WTC11 (cell line): Measurements from ENCODE around the gene NAA16. TPM values are rescaled to one million over a fixed set of nuclear protein-coding genes. Genes with fewer than 3 reads are reported as not detected.
"Not testable (repeated sequence)": the region's sequence is repeated elsewhere in the genome, so short reads cannot be mapped to it uniquely, and the experiment has no call there.

Experiments used
- ATAC-seq: fragments of 200-7000 bp; cut with Tn5 transposase; 2 replicates; pipeline ENCODE4 v1.10.0; 2021; ENCODE audit warnings: mild to moderate bottlenecking, moderate library complexity
- CTCF ChIA-PET: fragments of 300-600 bp; sonication (Branson Sonifier 250); formaldehyde crosslinking; loops from one replicate; lab custom pipeline; 2021; ENCODE audit warnings: antibody characterized with exemption; lab: Charles Lee
- POLR2A ChIA-PET: fragments of 350-600 bp; sonication (Branson Sonifier 250); formaldehyde crosslinking; loops from one replicate; lab custom pipeline; 2021; ENCODE audit warnings: antibody characterized with exemption; lab: Charles Lee
- DNase-seq: peaks from one replicate; pipeline ENCODE4 v3.0.0; 2021; ENCODE audit warnings: low spot score
- H3K27ac Mint-ChIP-seq: 2 replicates; pipeline ENCODE4 v1.8.0; 2021; ENCODE audit warnings: mixed read lengths
- H3K27me3 Mint-ChIP-seq: 2 replicates; pipeline ENCODE4 v1.8.0; 2021; ENCODE audit warnings: low read depth, mild to moderate bottlenecking, moderate library complexity, mixed read lengths
- H3K36me3 Mint-ChIP-seq: 2 replicates; pipeline ENCODE4 v1.8.0; 2021; ENCODE audit warnings: mixed read lengths
- H3K4me1 Mint-ChIP-seq: 2 replicates; pipeline ENCODE4 v1.8.0; 2022; ENCODE audit warnings: mixed read lengths
- H3K4me3 Mint-ChIP-seq: 2 replicates; pipeline ENCODE4 v1.8.0; 2021; ENCODE audit warnings: mild to moderate bottlenecking, moderate library complexity, mixed read lengths
- H3K9me3 Mint-ChIP-seq: 2 replicates; pipeline ENCODE4 v1.8.0; 2021; ENCODE audit warnings: mixed read lengths
- ARID4B ChIP-seq: sonication (generic); formaldehyde crosslinking; IDR thresholded peaks from 2 replicates; pipeline ENCODE4 v1.8.0; 2023; ENCODE audit warnings: missing genetic modification reagents, mild to moderate bottlenecking, borderline replicate concordance
- E2F1 ChIP-seq: sonication (generic); formaldehyde crosslinking; IDR thresholded peaks from 2 replicates; pipeline ENCODE4 v1.8.0; 2022; ENCODE audit warnings: mild to moderate bottlenecking, missing genetic modification reagents
- E2F4 ChIP-seq: sonication (generic); formaldehyde crosslinking; IDR thresholded peaks from 2 replicates; pipeline ENCODE4 v1.8.1; 2022; ENCODE audit warnings: low read depth, mild to moderate bottlenecking, moderate library complexity, missing genetic modification reagents, borderline replicate concordance
- GRHL2 ChIP-seq: fragments of 250-450 bp; sonication (Bioruptor Pico); IDR thresholded peaks from 2 replicates; pipeline ENCODE4 v1.8.0; 2022; ENCODE audit warnings: mild to moderate bottlenecking, moderate library complexity; ENCODE audit not compliant: insufficient replicate concordance, severe bottlenecking
- JAZF1 ChIP-seq: fragments of 250-450 bp; sonication (Bioruptor Pico); IDR thresholded peaks from 2 replicates; pipeline ENCODE4 v1.9.0; 2021; ENCODE audit warnings: moderate library complexity, mild to moderate bottlenecking, inconsistent platforms
- MLX ChIP-seq: sonication (generic); formaldehyde crosslinking; IDR thresholded peaks from 2 replicates; pipeline ENCODE4 v1.8.1; 2023; ENCODE audit warnings: mild to moderate bottlenecking, missing genetic modification reagents, moderate library complexity
- NR2C2 ChIP-seq: sonication (generic); formaldehyde crosslinking; IDR thresholded peaks from 2 replicates; pipeline ENCODE4 v1.8.0; 2022; ENCODE audit warnings: mild to moderate bottlenecking, missing genetic modification reagents
- PREB ChIP-seq: sonication (generic); formaldehyde crosslinking; IDR thresholded peaks from 2 replicates; pipeline ENCODE4 v1.8.1; 2022; ENCODE audit warnings: mild to moderate bottlenecking, missing genetic modification reagents, moderate library complexity, borderline replicate concordance
- SOX15 ChIP-seq: fragments of 250-450 bp; sonication (Bioruptor Pico); IDR thresholded peaks from 2 replicates; pipeline ENCODE4 v1.9.0; 2021; ENCODE audit warnings: mild to moderate bottlenecking
- SP1 ChIP-seq: sonication (generic); formaldehyde crosslinking; conservative IDR thresholded peaks from 2 replicates; pipeline ENCODE4 v1.8.1; 2022; ENCODE audit warnings: missing genetic modification reagents
- STAT6 ChIP-seq: sonication (generic); formaldehyde crosslinking; conservative IDR thresholded peaks from 2 replicates; pipeline ENCODE4 v1.8.1; 2023; ENCODE audit warnings: mild to moderate bottlenecking, low read depth, missing genetic modification reagents, moderate library complexity
- TEAD1 ChIP-seq: sonication (generic); formaldehyde crosslinking; IDR thresholded peaks from 2 replicates; pipeline ENCODE4 v1.8.0; 2022; ENCODE audit warnings: mild to moderate bottlenecking, missing genetic modification reagents
- TP53 ChIP-seq: sonication (generic); formaldehyde crosslinking; IDR thresholded peaks from 2 replicates; pipeline ENCODE4 v1.8.1; 2023; ENCODE audit warnings: mild to moderate bottlenecking, missing genetic modification reagents
- ZBTB21 ChIP-seq: sonication (generic); formaldehyde crosslinking; IDR thresholded peaks from 2 replicates; pipeline ENCODE4 v1.8.1; 2023; ENCODE audit warnings: mild to moderate bottlenecking, missing genetic modification reagents, borderline replicate concordance
- ZNF396 ChIP-seq: fragments of 250-450 bp; sonication (Bioruptor Pico); IDR thresholded peaks from 2 replicates; pipeline ENCODE4 v1.8.0; 2021; ENCODE audit warnings: mild to moderate bottlenecking, moderate library complexity, borderline replicate concordance
- ZNF423 ChIP-seq: fragments of 250-450 bp; sonication (Bioruptor Pico); IDR thresholded peaks from 2 replicates; pipeline ENCODE4 v2.1.2; 2022; ENCODE audit warnings: mild to moderate bottlenecking, moderate library complexity
- ZNF512 ChIP-seq: sonication (generic); formaldehyde crosslinking; IDR thresholded peaks from 2 replicates; pipeline ENCODE4 v1.8.1; 2022; ENCODE audit warnings: missing genetic modification reagents, borderline replicate concordance
- total RNA-seq: library from RNA; stranded (reverse); gene quantifications from 3 replicates; pipeline ENCODE4 v1.2.3, GENCODE V29; 2021

The NAA16 gene
- total RNA-seq, 1 experiment from 2014 or later, result 32.5 TPM

GRCh38 chr13:41354416-41354815, 43.3 kb downstream of the NAA16 start:
- peaks cover 28% of the 10 kb centered on the region for H3K36me3 Mint-ChIP-seq
- H3K4me1 Mint-ChIP-seq, result no peaks in the 10 kb centered on the region; the same call in 1 of the 2 replicates
- no peak for ATAC-seq
- ChIA-PET POLR2A (no interaction called here), CTCF (no interaction called here)
- H3K9me3 Mint-ChIP-seq, result no peaks in the 10 kb centered on the region
- no peak overlapping the region for H3K4me3 Mint-ChIP-seq
- no peak for DNase-seq
- TF ChIP-seq ZNF396 (CRISPR knock-in tag) (no peak), NR2C2 (no peak), SOX15 (CRISPR knock-in tag) (no peak), MLX (no peak), GRHL2 (CRISPR knock-in tag) (no peak), ZNF512 (CRISPR knock-in tag) (no peak)
- no peaks in the 10 kb centered on the region for H3K27me3 Mint-ChIP-seq
- H3K27ac Mint-ChIP-seq, result no peak overlapping the region

GRCh38 chr13:41356385-41356648, 45.2 kb downstream of the NAA16 start:
- H3K36me3 Mint-ChIP-seq, result peaks cover 37% of the 10 kb centered on the region
- peak overlapping the region; percentile 18; the same call in 1 of the 2 replicates for H3K27ac Mint-ChIP-seq
- H3K4me3 Mint-ChIP-seq, DNase-seq, H3K4me1 Mint-ChIP-seq, H3K27me3 Mint-ChIP-seq, POLR2A ChIA-PET, ATAC-seq, CTCF ChIA-PET, H3K9me3 Mint-ChIP-seq: not testable (repeated sequence)

GRCh38 chr13:41356786-41357185, 45.7 kb downstream of the NAA16 start:
- DNase-seq (no peak), ATAC-seq (no peak)
- POLR2A ChIA-PET, result no interaction called here
- H3K36me3 Mint-ChIP-seq, result peaks cover 41% of the 10 kb centered on the region
- TF ChIP-seq ZNF512 (CRISPR knock-in tag) (no peak), E2F4 (no peak), SP1 (CRISPR knock-in tag) (no peak), ZNF423 (CRISPR knock-in tag) (no peak), PREB (CRISPR knock-in tag) (no peak), E2F1 (CRISPR knock-in tag) (no peak), TEAD1 (no peak), ZBTB21 (CRISPR knock-in tag) (no peak), TP53 (CRISPR knock-in tag) (no peak), STAT6 (CRISPR knock-in tag) (no peak), NR2C2 (no peak), ARID4B (CRISPR knock-in tag) (no peak), JAZF1 (CRISPR knock-in tag) (no peak)
- H3K27ac Mint-ChIP-seq, result peak overlapping the region; percentile 18; the same call in 1 of the 2 replicates
- H3K4me3 Mint-ChIP-seq, result no peak overlapping the region
- no peaks in the 10 kb centered on the region; the same call in 1 of the 2 replicates for H3K4me1 Mint-ChIP-seq
- CTCF ChIA-PET, result no interaction called here
- H3K27me3 Mint-ChIP-seq, result no peaks in the 10 kb centered on the region
- H3K9me3 Mint-ChIP-seq, result no peaks in the 10 kb centered on the region
